Activated naive CD8-positive, alpha-beta T cell treated with anti-CD3 and anti-CD28 coated beads, Interleukin-2, amount 10 ng/mL, durations not matched to agents 7 days and 5 days (primary cell): ENCODE data around the gene F12. TPM values are rescaled to one million over a fixed set of nuclear protein-coding genes. Genes with fewer than 3 reads are reported as not detected.
A peak's percentile ranks its signal among the peaks of the same experiment; 100 is the strongest.

ENCODE experiments used
- ATAC-seq: fragments of 150-1000 bp; cut with Tn5 transposase; one replicate; pipeline ENCODE4 v1.10.0; 2021; ENCODE audit warnings: low read depth, moderate library complexity
- POLR2A ChIA-PET: fragments of 350-600 bp; sonication (Branson Sonifier 250); formaldehyde crosslinking; loops from one replicate; lab custom pipeline; 2021; ENCODE audit warnings: antibody characterized with exemption; lab: Charles Lee
- DNase-seq: peaks from one replicate; pipeline ENCODE4 v3.0.0; 2021
- H3K27ac Mint-ChIP-seq: one replicate; pipeline ENCODE4 v1.8.0; 2022; ENCODE audit warnings: mild to moderate bottlenecking, mixed read lengths
- H3K27me3 Mint-ChIP-seq: one replicate; pipeline ENCODE4 v1.8.0; 2022; ENCODE audit warnings: mild to moderate bottlenecking, moderate library complexity, mixed read lengths
- H3K36me3 Mint-ChIP-seq: one replicate; pipeline ENCODE4 v1.8.0; 2021; ENCODE audit warnings: mild to moderate bottlenecking, mixed read lengths
- H3K4me1 Mint-ChIP-seq: one replicate; pipeline ENCODE4 v1.8.0; 2021; ENCODE audit warnings: mixed read lengths
- H3K4me3 Mint-ChIP-seq: one replicate; pipeline ENCODE4 v1.8.0; 2022; ENCODE audit warnings: mild to moderate bottlenecking, moderate library complexity, mixed read lengths
- H3K9me3 Mint-ChIP-seq: one replicate; pipeline ENCODE4 v1.8.0; 2021; ENCODE audit warnings: mixed read lengths
- total RNA-seq, 2 experiments: library from RNA; stranded (reverse); gene quantifications; one replicate each; pipeline ENCODE4 v1.2.3, GENCODE V29; 2021

F12 gene
- total RNA-seq, 2 experiments from 2014 or later = 2.2 to 2.8 TPM

DNA sequence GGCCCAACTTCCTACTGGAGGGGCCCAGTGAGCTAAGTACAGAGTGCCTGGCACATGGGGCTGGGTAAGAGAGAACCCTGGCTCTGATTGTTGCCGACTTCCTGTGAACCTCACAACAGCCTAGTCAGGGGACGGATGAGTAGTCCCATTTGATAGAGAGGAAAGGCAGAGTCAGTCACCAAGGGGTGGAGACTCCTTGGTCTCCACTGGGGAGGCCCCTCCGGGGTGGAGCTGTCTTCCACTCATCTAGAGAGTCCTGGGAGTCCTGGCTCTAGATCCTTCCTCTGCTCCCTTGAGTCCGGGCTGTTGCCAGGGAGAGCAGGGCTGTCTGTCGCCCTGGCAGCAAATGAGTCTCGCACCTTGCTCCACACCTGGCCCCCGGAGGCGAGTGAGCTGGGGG, 25.1 kb upstream of the F12 start:
- peak; percentile 35 for DNase-seq
- Mint-ChIP-seq H3K27ac (peak overlapping the region; percentile 75), H3K4me3 (peak overlapping the region; percentile 44), H3K9me3 (no peaks in the 10 kb centered on the region), H3K27me3 (no peaks in the 10 kb centered on the region), H3K36me3 (peaks cover 44% of the 10 kb centered on the region), H3K4me1 (peaks cover 43% of the 10 kb centered on the region)
- peak; percentile 9 for ATAC-seq
- POLR2A ChIA-PET = interaction anchor here (0.8 to 10.7 kb wide), 5 partner anchors 9 to 44 kb away, joined by 3 to 312 read pairs (median 3); partner anchors contain the start of gene PRR7

- no peaks in the 10 kb centered on the region for H3K9me3 Mint-ChIP-seq
- DNase-seq = peak; percentile 29
- peaks cover 48% of the 10 kb centered on the region for H3K4me1 Mint-ChIP-seq
- ATAC-seq = no peak
- H3K36me3 Mint-ChIP-seq = peaks cover 49% of the 10 kb centered on the region
- H3K27me3 Mint-ChIP-seq = no peaks in the 10 kb centered on the region
- POLR2A ChIA-PET = interaction anchor here (1.0 to 10.7 kb wide), 3 partner anchors 8 to 30 kb away, joined by 3 to 312 read pairs (median 145); partner anchors contain the start of gene PRR7
- H3K4me3 Mint-ChIP-seq = no peak overlapping the region
- H3K27ac Mint-ChIP-seq = peak overlapping the region; percentile 48
Measured at GRCh38 chr5:177433658-177434217, 24.4 kb upstream of the F12 start.

DNA sequence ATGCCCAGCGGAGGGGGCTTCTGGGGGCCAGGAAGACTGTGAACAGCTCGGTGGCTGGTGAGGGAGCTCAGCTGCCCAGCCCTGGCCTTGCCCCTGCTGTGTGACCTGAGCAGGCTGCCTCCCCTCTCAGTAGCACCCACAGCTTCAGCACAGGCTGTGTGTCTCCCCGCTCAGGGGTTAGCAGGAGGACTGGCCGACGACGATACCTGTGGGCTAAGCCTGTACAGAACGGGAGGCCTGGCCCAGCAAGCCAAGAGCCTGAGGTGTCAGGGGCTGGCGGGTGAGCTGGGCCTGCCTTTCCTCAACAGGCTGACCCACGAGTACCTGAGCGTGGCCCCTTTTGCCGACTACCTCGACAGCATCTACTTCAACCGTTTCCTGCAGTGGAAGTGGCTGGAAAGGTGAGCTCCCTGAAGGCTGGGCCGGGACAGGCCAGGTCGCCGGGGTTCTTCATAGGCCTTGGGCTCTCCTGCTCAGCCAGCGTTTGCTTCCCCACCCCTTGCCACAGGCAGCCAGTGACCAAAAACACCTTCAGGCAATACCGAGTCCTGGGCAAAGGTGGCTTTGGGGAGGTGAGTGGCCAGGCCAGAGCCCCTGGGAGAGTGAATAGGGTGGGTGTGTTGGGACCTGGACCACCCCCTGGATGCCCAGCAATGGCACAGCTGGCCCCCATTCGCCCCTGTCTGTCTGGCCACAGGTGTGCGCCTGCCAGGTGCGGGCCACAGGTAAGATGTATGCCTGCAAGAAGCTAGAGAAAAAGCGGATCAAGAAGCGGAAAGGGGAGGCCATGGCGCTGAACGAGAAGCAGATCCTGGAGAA, 23.7 kb upstream of the F12 start:
- peak overlapping the region; percentile 80 for H3K27ac Mint-ChIP-seq
- POLR2A ChIA-PET = interaction anchor here (1.5 to 10.7 kb wide), 5 partner anchors 12 to 61 kb away, joined by 4 to 312 read pairs (median 17); partner anchors contain the start of gene PRR7
- peak overlapping the region; percentile 47 for H3K4me3 Mint-ChIP-seq
- no peak for ATAC-seq
- no peaks in the 10 kb centered on the region for H3K27me3 Mint-ChIP-seq
- no peak for DNase-seq
- H3K36me3 Mint-ChIP-seq = peaks cover 45% of the 10 kb centered on the region
- peaks cover 47% of the 10 kb centered on the region for H3K4me1 Mint-ChIP-seq
- H3K9me3 Mint-ChIP-seq = no peaks in the 10 kb centered on the region

DNA sequence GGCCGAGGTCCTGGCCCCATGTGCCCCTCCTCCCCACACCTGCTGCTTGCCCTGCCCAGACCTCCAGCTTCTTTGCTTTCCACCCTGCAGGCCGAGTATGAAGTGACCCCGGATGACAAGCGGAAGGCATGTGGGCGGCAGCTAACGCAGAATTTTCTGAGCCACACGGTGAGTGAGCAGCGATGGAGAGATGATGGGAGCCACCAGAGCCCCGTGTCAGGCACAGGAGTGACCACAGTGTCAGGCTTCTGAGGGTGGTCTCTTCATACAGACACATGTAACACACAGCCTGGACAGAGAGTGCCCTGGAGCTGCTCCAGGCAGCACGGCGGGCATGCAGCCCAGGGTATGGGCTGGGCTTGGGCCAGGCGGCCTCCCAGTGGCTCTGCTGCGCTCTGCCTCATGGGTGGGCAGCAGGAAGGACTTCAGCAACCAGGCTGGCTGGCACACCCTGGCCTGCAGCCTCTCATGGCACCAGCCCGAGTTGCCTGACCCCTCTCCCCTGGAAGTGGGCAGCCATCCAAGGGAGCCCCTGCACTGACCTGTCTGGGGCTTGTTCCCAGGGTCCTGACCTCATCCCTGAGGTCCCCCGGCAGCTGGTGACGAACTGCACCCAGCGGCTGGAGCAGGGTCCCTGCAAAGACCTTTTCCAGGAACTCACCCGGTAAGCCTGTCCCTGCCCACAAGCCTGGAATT, 22.9 kb upstream of the F12 start:
- Mint-ChIP-seq H3K36me3 (peaks cover 40% of the 10 kb centered on the region), H3K27ac (peak overlapping the region; percentile 83), H3K4me3 (peak overlapping the region; percentile 94), H3K4me1 (peaks cover 48% of the 10 kb centered on the region), H3K9me3 (no peaks in the 10 kb centered on the region), H3K27me3 (no peaks in the 10 kb centered on the region)
- ATAC-seq (peak; percentile 7), DNase-seq (no peak)
- POLR2A ChIA-PET = interaction anchor here (0.5 to 10.7 kb wide), 17 partner anchors 9 to 129 kb away, joined by 3 to 312 read pairs (median 5); partner anchors contain the start of genes PDLIM7, PRELID1, PRR7 and RAB24

- ATAC-seq = peak; percentile 51
- Mint-ChIP-seq H3K36me3 (peaks cover 37% of the 10 kb centered on the region), H3K4me3 (peak overlapping the region; percentile 94)
Measured at GRCh38 chr5:177431317-177432142, 22.2 kb upstream of the F12 start.

DNA sequence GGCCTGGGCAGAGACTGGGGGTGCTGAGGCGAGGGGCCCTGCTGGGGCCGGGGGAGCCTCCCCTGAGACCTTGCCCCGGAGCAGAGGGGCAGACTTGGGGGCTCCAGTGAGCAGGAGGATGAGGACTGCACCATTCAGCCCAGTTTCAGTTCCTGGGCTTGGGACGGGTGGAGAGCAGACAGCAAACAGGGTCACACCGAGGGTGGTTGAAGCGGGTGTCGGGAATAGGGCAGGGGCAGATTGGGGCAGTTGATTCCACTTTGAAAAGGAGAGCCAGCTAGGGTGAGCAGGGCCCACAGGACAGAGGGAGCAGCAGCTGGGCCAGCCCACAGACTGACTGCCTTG, 21.6 kb upstream of the F12 start:
- POLR2A ChIA-PET = interaction anchor here (1.0 to 10.7 kb wide), 10 partner anchors 13 to 129 kb away, joined by 3 to 312 read pairs (median 8); partner anchors contain the start of genes PDLIM7 and PRR7
- no peaks in the 10 kb centered on the region for H3K9me3 Mint-ChIP-seq
- ATAC-seq (no peak), DNase-seq (no peak)
- peaks cover 36% of the 10 kb centered on the region for H3K36me3 Mint-ChIP-seq
- no peaks in the 10 kb centered on the region for H3K27me3 Mint-ChIP-seq
- peak overlapping the region; percentile 94 for H3K4me3 Mint-ChIP-seq
- peak overlapping the region; percentile 83 for H3K27ac Mint-ChIP-seq
- H3K4me1 Mint-ChIP-seq = peaks cover 47% of the 10 kb centered on the region

More at GRCh38 chr5:177431317-177432142, 22.2 kb upstream of the F12 start:
- peak overlapping the region; percentile 83 for H3K27ac Mint-ChIP-seq
- H3K27me3 Mint-ChIP-seq = no peaks in the 10 kb centered on the region
- H3K4me1 Mint-ChIP-seq = peaks cover 47% of the 10 kb centered on the region
- peak; percentile 81 for DNase-seq
- H3K9me3 Mint-ChIP-seq = no peaks in the 10 kb centered on the region
- POLR2A ChIA-PET = interaction anchor here (0.5 to 10.7 kb wide), 20 partner anchors 8 to 130 kb away, joined by 3 to 312 read pairs (median 4); partner anchors contain the start of genes PDLIM7, PRELID1, PRR7 and RAB24

- peak overlapping the region; percentile 83 for H3K27ac Mint-ChIP-seq
- no peaks in the 10 kb centered on the region for H3K27me3 Mint-ChIP-seq
- peaks cover 33% of the 10 kb centered on the region for H3K36me3 Mint-ChIP-seq
- POLR2A ChIA-PET = interaction anchor here (0.7 to 10.7 kb wide), 9 partner anchors 13 to 811 kb away, joined by 3 to 312 read pairs (median 11); partner anchors contain the start of gene PRR7
- peaks cover 51% of the 10 kb centered on the region for H3K4me1 Mint-ChIP-seq
- no peak for DNase-seq
- no peaks in the 10 kb centered on the region for H3K9me3 Mint-ChIP-seq
- ATAC-seq = no peak
- peak overlapping the region; percentile 94 for H3K4me3 Mint-ChIP-seq
Measured at GRCh38 chr5:177430140-177430951, 21.0 kb upstream of the F12 start.

DNA sequence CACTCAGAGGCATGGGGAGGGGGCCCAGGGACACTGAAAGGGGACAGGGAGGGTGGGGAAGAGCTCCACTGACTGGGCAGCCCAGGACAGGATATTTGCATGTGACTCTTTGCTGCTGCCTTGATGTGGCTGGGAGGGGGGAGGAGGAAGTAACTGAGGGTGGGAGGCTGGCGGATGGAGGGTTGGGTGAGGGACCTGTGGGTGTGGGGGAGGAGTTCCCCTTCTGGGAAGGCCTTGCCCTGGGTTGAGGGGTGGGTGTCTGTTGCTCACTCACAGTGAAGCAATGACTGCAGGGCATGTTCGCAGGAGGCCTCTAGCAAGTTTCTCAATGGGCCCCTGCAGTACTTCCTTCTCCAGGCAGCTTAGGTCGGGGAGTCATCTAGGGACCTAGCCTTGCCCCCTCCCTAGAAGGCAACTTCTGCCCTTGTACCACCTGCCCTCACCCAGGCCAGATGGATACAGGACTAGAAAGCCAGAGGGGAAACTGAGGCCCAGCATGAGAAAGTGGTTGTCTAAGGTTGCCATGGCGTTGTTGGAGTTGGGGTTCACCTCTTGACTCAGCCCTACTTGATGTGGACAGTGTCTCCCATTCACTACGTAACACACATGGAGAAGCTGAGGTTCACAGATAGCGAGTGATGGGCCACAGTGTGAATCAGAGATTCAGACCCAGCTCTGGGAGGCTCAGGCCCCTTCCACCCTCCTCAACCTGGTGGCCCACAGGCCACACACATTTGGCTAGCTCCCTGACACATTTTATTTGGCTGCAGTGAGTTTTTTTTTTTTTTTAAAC, 20.1 kb upstream of the F12 start:
- Mint-ChIP-seq H3K27ac (peak overlapping the region; percentile 83), H3K27me3 (no peaks in the 10 kb centered on the region), H3K36me3 (peaks cover 28% of the 10 kb centered on the region), H3K4me1 (peaks cover 54% of the 10 kb centered on the region), H3K9me3 (no peaks in the 10 kb centered on the region), H3K4me3 (peak overlapping the region; percentile 94)
- POLR2A ChIA-PET = interaction anchor here (0.6 to 10.7 kb wide), 16 partner anchors 9 to 1943 kb away, joined by 3 to 312 read pairs (median 4); partner anchors contain the start of genes F12, LMAN2, PRR7 and RNF44
- DNase-seq = peak; percentile 75
- peak; percentile 3 for ATAC-seq

- H3K9me3 Mint-ChIP-seq = no peaks in the 10 kb centered on the region
- H3K4me3 Mint-ChIP-seq = peak overlapping the region; percentile 94
- POLR2A ChIA-PET = interaction anchor here (0.6 to 10.7 kb wide), 13 partner anchors 9 to 1942 kb away, joined by 3 to 312 read pairs (median 5); partner anchors contain the start of genes F12, LMAN2, PRR7 and RNF44
- ATAC-seq (no peak), DNase-seq (no peak)
- H3K36me3 Mint-ChIP-seq = peaks cover 25% of the 10 kb centered on the region
- H3K4me1 Mint-ChIP-seq = peaks cover 54% of the 10 kb centered on the region
- H3K27me3 Mint-ChIP-seq = no peaks in the 10 kb centered on the region
- peak overlapping the region; percentile 83 for H3K27ac Mint-ChIP-seq
Measured at GRCh38 chr5:177428574-177429217, 19.3 kb upstream of the F12 start.

GRCh38 chr5:177427919-177428573, 18.7 kb upstream of the F12 start:
- POLR2A ChIA-PET = interaction anchor here (1.0 to 10.7 kb wide), 9 partner anchors 9 to 117 kb away, joined by 3 to 312 read pairs (median 30); partner anchors contain the start of genes F12, MXD3 and PRR7
- Mint-ChIP-seq H3K27me3 (no peaks in the 10 kb centered on the region), H3K9me3 (no peaks in the 10 kb centered on the region), H3K27ac (peak overlapping the region; percentile 83), H3K36me3 (peaks cover 21% of the 10 kb centered on the region), H3K4me1 (peaks cover 53% of the 10 kb centered on the region), H3K4me3 (peak overlapping the region; percentile 94)
- DNase-seq (peak; percentile 66), ATAC-seq (no peak)
